Measurements from ENCODE around the gene KISS1.

DNA sequence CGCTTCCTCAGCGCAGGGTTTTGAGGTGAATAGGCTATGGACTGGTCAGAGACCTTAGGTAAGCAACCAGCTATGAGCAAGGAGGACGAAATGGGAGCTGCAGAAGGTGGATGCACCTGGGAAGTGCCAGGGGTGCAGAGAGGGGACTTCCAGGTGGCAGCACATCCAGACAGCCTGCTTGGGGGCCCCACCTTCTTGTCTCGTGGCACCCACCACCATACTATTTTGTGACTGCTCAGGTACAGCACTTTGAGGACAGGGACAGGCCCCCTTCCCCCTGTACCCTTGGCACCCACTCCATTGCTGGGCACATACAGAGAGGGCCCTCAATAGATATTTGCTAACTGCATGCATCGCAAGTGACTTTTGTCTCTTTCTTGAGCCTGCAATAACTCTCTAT, 777 bp upstream of the KISS1 start:
- TF ChIP-seq, protein P1, sequence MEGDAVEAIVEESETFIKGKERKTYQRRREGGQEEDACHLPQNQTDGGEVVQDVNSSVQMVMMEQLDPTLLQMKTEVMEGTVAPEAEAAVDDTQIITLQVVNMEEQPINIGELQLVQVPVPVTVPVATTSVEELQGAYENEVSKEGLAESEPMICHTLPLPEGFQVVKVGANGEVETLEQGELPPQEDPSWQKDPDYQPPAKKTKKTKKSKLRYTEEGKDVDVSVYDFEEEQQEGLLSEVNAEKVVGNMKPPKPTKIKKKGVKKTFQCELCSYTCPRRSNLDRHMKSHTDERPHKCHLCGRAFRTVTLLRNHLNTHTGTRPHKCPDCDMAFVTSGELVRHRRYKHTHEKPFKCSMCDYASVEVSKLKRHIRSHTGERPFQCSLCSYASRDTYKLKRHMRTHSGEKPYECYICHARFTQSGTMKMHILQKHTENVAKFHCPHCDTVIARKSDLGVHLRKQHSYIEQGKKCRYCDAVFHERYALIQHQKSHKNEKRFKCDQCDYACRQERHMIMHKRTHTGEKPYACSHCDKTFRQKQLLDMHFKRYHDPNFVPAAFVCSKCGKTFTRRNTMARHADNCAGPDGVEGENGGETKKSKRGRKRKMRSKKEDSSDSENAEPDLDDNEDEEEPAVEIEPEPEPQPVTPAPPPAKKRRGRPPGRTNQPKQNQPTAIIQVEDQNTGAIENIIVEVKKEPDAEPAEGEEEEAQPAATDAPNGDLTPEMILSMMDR (conservative IDR thresholded peaks at IDR 0.05; ENCODE audit: low read depth, low read length) = no peak
- TF ChIP-seq SMC3 (IDR thresholded peaks at IDR 0.05; ENCODE audit: low read depth, low read length) (no peak), POLR2A (IDR thresholded peaks at IDR 0.05; ENCODE audit: low read depth, low read length) (no peak), RAD21 (IDR thresholded peaks at IDR 0.05; ENCODE audit: low read length) (no peak), FOS (IDR thresholded peaks at IDR 0.05; ENCODE audit: low read depth, low read length) (no peak), CHD1 (IDR thresholded peaks at IDR 0.05; ENCODE audit: low read depth, low read length) (no peak), BHLHE40 (IDR thresholded peaks at IDR 0.05; ENCODE audit: low read depth, low read length) (no peak)

All from IMR-90 (cell line).